HEK293 (cell line): ENCODE data around the gene OR11H7.

ENCODE experiments used
- CTCF ChIP-seq: fragments of 450-650 bp; formaldehyde crosslinking; IDR thresholded peaks from 2 replicates; pipeline ENCODE4 v1.5.1; 2016; ENCODE audit warnings: missing biosample characterization, missing genetic modification characterization
- INSM2 ChIP-seq: fragments of 450-650 bp; formaldehyde crosslinking; IDR thresholded peaks from 2 replicates; pipeline ENCODE4 v1.5.1; 2016; ENCODE audit warnings: missing biosample characterization, missing genetic modification characterization
- PRDM4 ChIP-seq: fragments of 450-650 bp; formaldehyde crosslinking; IDR thresholded peaks from 2 replicates; pipeline ENCODE4 v1.5.1; 2017; ENCODE audit warnings: missing biosample characterization, missing genetic modification characterization
- SETDB1 ChIP-seq: IDR thresholded peaks from one replicate; pipeline ENCODE4 v1.6.1; 2017; ENCODE audit warnings: mild to moderate bottlenecking, low read length, moderate library complexity, mixed read lengths; ENCODE audit not compliant: insufficient read length
- ZNF138 ChIP-seq: fragments of 450-650 bp; formaldehyde crosslinking; IDR thresholded peaks from 2 replicates; pipeline ENCODE4 v1.5.1; 2016; ENCODE audit warnings: missing biosample characterization, missing genetic modification characterization, borderline replicate concordance
- ZNF174 ChIP-seq: fragments of 450-650 bp; formaldehyde crosslinking; IDR thresholded peaks from 2 replicates; pipeline ENCODE4 v1.5.0; 2017; ENCODE audit warnings: missing biosample characterization, mild to moderate bottlenecking, missing genetic modification characterization
- ZNF274 ChIP-seq, 2 experiments: fragments of 200-500 bp in 1 of 2; fragments of 450-650 bp in 1 of 2; sonication (Bioruptor generic) in 1 of 2; formaldehyde crosslinking in 1 of 2; IDR thresholded peaks; 2 replicates each; pipeline versions ENCODE4 v1.5.1 to v1.6.1; 2014 to 2016; ENCODE audit warnings: borderline replicate concordance in 1 of 2, inconsistent platforms in 1 of 2, low read length in 1 of 2, missing biosample characterization in 1 of 2, missing genetic modification characterization in 1 of 2
- ZNF398 ChIP-seq: fragments of 450-650 bp; formaldehyde crosslinking; IDR thresholded peaks from 2 replicates; pipeline ENCODE4 v1.5.1; 2017; ENCODE audit warnings: missing biosample characterization, missing genetic modification characterization
- ZNF513 ChIP-seq: fragments of 450-650 bp; IDR thresholded peaks from 2 replicates; pipeline ENCODE4 v1.5.1; 2018; ENCODE audit warnings: missing biosample characterization, missing genetic modification characterization
- ZNF571 ChIP-seq: fragments of 450-650 bp; formaldehyde crosslinking; IDR thresholded peaks from 2 replicates; pipeline ENCODE4 v1.5.0; 2017; ENCODE audit warnings: missing biosample characterization, missing genetic modification characterization
- ZNF670 ChIP-seq: fragments of 450-650 bp; formaldehyde crosslinking; IDR thresholded peaks from 2 replicates; pipeline ENCODE4 v1.5.1; 2016; ENCODE audit warnings: missing biosample characterization, missing genetic modification characterization, low read depth
- ZNF704 ChIP-seq: fragments of 450-650 bp; formaldehyde crosslinking; IDR thresholded peaks from 2 replicates; pipeline ENCODE4 v1.5.1; 2016; ENCODE audit warnings: missing biosample characterization, missing genetic modification characterization
- ZNF792 ChIP-seq: fragments of 450-650 bp; formaldehyde crosslinking; IDR thresholded peaks from 2 replicates; pipeline ENCODE4 v1.5.1; 2016; ENCODE audit warnings: missing biosample characterization, missing genetic modification characterization
- ZSCAN4 ChIP-seq: fragments of 450-650 bp; formaldehyde crosslinking; IDR thresholded peaks from 2 replicates; pipeline ENCODE4 v1.5.1; 2017; ENCODE audit warnings: missing biosample characterization, missing genetic modification characterization

- TF ChIP-seq CTCF (tag by site-specific recombination) (no peak), ZNF792 (tag by site-specific recombination) (no peak), ZNF138 (tag by site-specific recombination) (no peak), ZNF670 (tag by site-specific recombination) (no peak), ZNF274 (IDR thresholded peaks at IDR 0.05; ENCODE audit: low read length) (no peak), ZNF274 (tag by site-specific recombination; IDR thresholded peaks at IDR 0.05; ENCODE audit: borderline replicate concordance) (no peak), ZNF398 (no peak), ZNF513 (no peak), ZNF174 (tag by site-specific recombination) (no peak), PRDM4 (tag by site-specific recombination) (no peak), ZSCAN4 (tag by site-specific recombination) (no peak), SETDB1 (no peak), ZNF704 (tag by site-specific recombination) (no peak), ZNF571 (tag by site-specific recombination) (no peak), INSM2 (tag by site-specific recombination) (no peak)
Observed at GRCh38 chr14:20215196-20215595, 13.6 kb upstream of the OR11H7 start.
